ENCODE results near the gene C10orf90. TPM values are rescaled to one million over a fixed set of nuclear protein-coding genes. Genes with fewer than 3 reads are reported as not detected.

C10orf90 gene
- total RNA-seq, 3 donors from 2014 or later (not counting 1 experiment from before 2014, with no cell fraction given), result not detected

GRCh38 chr10:126565441-126565840 lies 105.1 kb downstream of the C10orf90 start:
- H3K27ac Mint-ChIP-seq, result no peak overlapping the region
- Histone ChIP-seq H3K4me3 (ENCODE audit: low read length) (no peak overlapping the region), H3K9me3 (ENCODE audit: control insufficient read depth, insufficient read depth, low read length) (no peaks in the 10 kb centered on the region), H3K4me1 (ENCODE audit: control insufficient read depth, insufficient read depth, low read length) (no peaks in the 10 kb centered on the region), H3K27ac (ENCODE audit: low read length) (no peak overlapping the region), H3K36me3 (ENCODE audit: control insufficient read depth, insufficient read depth, low read length) (no peaks in the 10 kb centered on the region), H3K27me3 (ENCODE audit: control insufficient read depth, insufficient read depth, low read length) (no peaks in the 10 kb centered on the region)
- no peaks in the 10 kb centered on the region for H3K9me3 Mint-ChIP-seq
- no peaks in the 10 kb centered on the region for H3K36me3 Mint-ChIP-seq
- ATAC-seq (no peak), DNase-seq (no peak)
- peaks cover 8 to 9% of the 10 kb centered on the region in 2 donors for H3K27me3 Mint-ChIP-seq (ENCODE audit: low read depth in 2 of 2)
- WGBS (ENCODE audit: insufficient coverage), result 93% methylated on average over 7 of the region's 7 CpGs
- H3K4me3 Mint-ChIP-seq, result no peak overlapping the region
- no peak for TF ChIP-seq CTCF (IDR thresholded peaks at IDR 0.05)
- intact Hi-C loops (cut with micrococcal nuclease), result no loop called here
- H3K4me1 Mint-ChIP-seq, result no peaks in the 10 kb centered on the region

- WGBS (ENCODE audit: insufficient coverage), result 79% methylated on average over 3 of the region's 4 CpGs
- no peak overlapping the region for H3K27ac ChIP-seq (ENCODE audit: low read length)
- Mint-ChIP-seq H3K27me3 (ENCODE audit: low read depth in 2 of 2) (peaks cover 8 to 9% of the 10 kb centered on the region in 2 donors), H3K4me3 (no peak overlapping the region), H3K4me1 (no peaks in the 10 kb centered on the region), H3K9me3 (no peaks in the 10 kb centered on the region), H3K36me3 (no peaks in the 10 kb centered on the region), H3K27ac (no peak overlapping the region)
- ATAC-seq (no peak), DNase-seq (no peak)
- no peaks in the 10 kb centered on the region for H3K4me1 ChIP-seq (ENCODE audit: control insufficient read depth, insufficient read depth, low read length)
- H3K4me3 ChIP-seq (ENCODE audit: low read length), result no peak overlapping the region
- TF ChIP-seq CTCF (IDR thresholded peaks at IDR 0.05), result no peak
- H3K27me3 ChIP-seq (ENCODE audit: control insufficient read depth, insufficient read depth, low read length), result no peaks in the 10 kb centered on the region
- H3K9me3 ChIP-seq (ENCODE audit: control insufficient read depth, insufficient read depth, low read length), result no peaks in the 10 kb centered on the region
- H3K36me3 ChIP-seq (ENCODE audit: control insufficient read depth, insufficient read depth, low read length), result no peaks in the 10 kb centered on the region
- intact Hi-C loops (cut with micrococcal nuclease), result no loop called here
Observed at GRCh38 chr10:126564326-126564888, 106.1 kb downstream of the C10orf90 start.

- intact Hi-C loops (cut with micrococcal nuclease), result no loop called here
- Histone ChIP-seq H3K27me3 (ENCODE audit: control insufficient read depth, insufficient read depth, low read length) (no peaks in the 10 kb centered on the region), H3K27ac (ENCODE audit: low read length) (no peak overlapping the region), H3K36me3 (ENCODE audit: control insufficient read depth, insufficient read depth, low read length) (no peaks in the 10 kb centered on the region), H3K4me3 (ENCODE audit: low read length) (no peak overlapping the region), H3K9me3 (ENCODE audit: control insufficient read depth, insufficient read depth, low read length) (no peaks in the 10 kb centered on the region), H3K4me1 (ENCODE audit: control insufficient read depth, insufficient read depth, low read length) (no peaks in the 10 kb centered on the region)
- H3K27ac Mint-ChIP-seq, result no peak overlapping the region
- H3K9me3 Mint-ChIP-seq, result no peaks in the 10 kb centered on the region
- TF ChIP-seq CTCF (IDR thresholded peaks at IDR 0.05), result no peak
- no peaks in the 10 kb centered on the region for H3K36me3 Mint-ChIP-seq
- peaks cover 6 to 8% of the 10 kb centered on the region in 2 donors for H3K27me3 Mint-ChIP-seq (ENCODE audit: low read depth in 2 of 2)
- no peak overlapping the region for H3K4me3 Mint-ChIP-seq
- no peaks in the 10 kb centered on the region for H3K4me1 Mint-ChIP-seq
- DNase-seq (no peak), ATAC-seq (no peak)
- WGBS (ENCODE audit: insufficient coverage), result 78% methylated on average over 3 of the region's 3 CpGs
Observed at GRCh38 chr10:126563361-126563760, 107.1 kb downstream of the C10orf90 start.

All from natural killer cell (primary cell).